Hepatic stellate cell (primary cell): ENCODE data around the gene SIK2.
"Not testable (repeated sequence)": the region's sequence is repeated elsewhere in the genome, so short reads cannot be mapped to it uniquely, and the experiment has no call there.

Experiments
- DNase-seq: peaks from one replicate; pipeline ENCODE4 v3.0.0; 2011; ENCODE audit warnings: low spot score

SIK2 gene

GRCh38 chr11:111761036-111761435, 158.8 kb downstream of the SIK2 start:
- no peak for DNase-seq

DNA sequence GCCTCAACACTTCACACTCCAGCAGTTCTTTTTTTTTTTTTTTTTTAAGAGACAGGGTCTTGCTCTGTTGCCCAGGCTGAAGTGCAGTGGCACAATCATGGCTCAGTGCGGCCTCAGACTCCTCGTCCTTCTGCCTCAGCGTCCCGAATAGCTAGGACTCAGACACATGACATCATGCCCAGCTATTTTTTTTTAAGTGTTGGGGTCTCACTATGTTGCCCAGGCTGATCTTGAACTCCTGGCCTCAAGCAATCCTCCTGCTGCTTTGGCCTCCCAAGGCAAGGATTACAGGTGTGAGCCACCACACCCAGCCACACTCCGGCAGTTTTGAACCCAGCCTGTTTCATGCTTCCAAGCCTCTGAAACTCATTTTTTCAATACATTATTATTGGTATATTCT, 160.3 kb downstream of the SIK2 start:
- no peak for DNase-seq

GRCh38 chr11:111762981-111763643, 160.9 kb downstream of the SIK2 start:
- no peak for DNase-seq

GRCh38 chr11:111764621-111765020, 162.4 kb downstream of the SIK2 start:
- DNase-seq = peak; percentile 11

- DNase-seq = peak; percentile 7
These were observed 163.2 kb downstream of the SIK2 start for GRCh38 chr11:111765320-111765983.

GRCh38 chr11:111765984-111766833, 164.0 kb downstream of the SIK2 start, which contains the start of gene PPP2R1B:
Gene PPP2R1B (minus strand): TSS chr11:111766389. CDS start chr11:111766361, 28 bp downstream.
- peak; percentile 93 for DNase-seq

DNA sequence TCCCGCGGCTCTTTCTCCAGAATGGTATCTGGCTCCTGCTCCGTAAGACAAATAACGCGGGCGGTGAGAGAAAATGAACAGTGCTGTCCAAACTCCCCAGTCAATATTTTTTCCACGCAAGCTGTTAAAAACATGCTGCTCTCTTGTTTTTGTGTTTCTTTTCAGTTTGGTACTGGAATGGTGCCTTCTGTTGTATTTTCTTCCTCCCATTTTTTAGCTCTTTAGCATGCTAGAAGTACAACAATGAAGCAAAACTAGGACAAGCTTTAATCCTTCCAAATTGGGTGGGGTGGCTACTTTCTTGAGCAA, 164.5 kb downstream of the SIK2 start:
- no peak for DNase-seq

GRCh38 chr11:111770581-111771134, 168.4 kb downstream of the SIK2 start:
- DNase-seq = no peak

DNA sequence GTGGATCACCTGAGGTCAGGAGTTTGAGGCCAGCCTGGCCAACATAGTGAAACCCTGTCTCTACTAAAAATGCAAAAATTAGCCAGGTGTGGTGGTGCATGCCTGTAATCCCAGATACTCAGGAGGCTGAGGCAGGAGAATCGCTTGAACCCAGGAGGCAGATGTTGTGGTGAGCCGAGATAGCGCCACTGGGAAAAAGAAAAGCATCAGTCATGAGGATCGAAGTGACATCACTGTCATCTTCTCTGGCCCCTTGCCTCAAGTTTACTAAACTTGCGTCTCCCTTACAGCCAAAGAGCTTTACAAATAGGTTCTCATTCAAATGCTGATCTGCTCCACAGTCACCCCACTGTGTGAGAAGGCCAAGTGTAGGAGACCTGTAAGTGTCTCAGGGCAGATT, 169.0 kb downstream of the SIK2 start:
- DNase-seq = not testable (repeated sequence)

GRCh38 chr11:111772535-111772934, 170.3 kb downstream of the SIK2 start:
- no peak for DNase-seq

DNA sequence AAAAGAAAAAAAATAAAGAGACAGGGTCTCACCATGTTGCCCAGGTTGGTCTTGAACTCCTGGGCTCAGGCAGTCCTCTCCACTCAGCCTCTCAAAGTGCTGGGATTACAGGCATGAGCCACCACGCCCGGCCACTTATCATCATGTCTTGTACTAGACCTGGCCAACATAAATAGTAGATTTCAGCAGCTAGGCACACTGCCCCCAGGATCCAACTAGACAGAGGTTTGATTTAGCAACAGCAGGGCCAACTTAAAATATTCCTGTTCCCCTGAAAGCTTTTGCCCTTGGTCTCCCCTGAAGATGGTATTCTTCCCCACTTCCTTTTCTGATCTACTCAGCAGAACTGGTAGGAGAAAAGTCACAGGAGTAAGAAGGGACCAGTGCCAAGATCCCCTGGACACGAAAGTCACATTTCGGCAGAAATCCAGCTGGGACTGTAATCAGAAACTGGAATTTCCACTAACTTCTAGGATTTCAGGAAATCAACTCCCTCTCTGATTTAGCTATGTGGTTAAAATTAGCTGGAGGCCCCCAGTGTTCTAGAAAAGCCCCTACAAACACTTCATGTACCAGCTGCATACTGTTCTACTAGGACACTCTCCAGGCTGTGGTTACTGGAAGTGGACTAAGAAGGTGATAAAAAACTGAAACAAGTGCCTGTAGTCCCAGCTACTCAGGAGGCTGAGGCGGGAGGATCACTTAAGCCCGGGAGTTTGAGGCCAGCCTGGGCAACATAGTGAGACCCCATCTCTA, 172.9 kb downstream of the SIK2 start:
- no peak for DNase-seq

DNA sequence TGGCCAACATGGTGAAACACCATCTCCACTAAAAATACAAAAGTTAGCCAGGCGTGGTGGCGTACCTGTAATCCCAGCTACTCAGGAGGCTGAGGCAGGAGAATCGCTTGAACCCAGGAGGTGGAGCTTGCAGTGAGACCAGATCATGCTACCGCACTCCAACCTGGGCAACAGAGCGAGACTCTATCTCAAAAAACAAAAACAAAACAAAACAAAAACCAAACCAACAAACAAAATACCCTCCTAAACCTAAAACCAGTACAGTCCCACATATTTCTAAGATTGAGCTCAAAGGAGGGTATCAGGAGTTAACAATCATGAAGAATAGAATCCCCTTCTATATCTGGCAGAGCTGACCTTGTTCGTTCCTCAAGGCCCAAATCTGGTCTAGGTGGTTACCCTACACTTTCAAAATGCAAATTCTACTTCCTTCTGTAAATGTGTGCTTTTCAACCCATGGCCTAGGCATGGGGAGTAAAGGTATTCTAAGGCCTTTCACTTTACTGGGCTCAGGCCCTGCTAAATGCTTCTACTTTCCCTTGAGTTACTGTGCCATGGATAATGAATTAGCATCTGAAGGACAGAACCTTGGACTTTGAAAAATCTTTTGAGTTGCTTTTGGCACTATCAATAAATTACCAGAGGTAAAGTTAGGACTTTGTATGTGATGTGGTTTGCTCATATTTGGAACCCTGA, 174.3 kb downstream of the SIK2 start:
- DNase-seq = no peak

- peak; percentile 62 for DNase-seq
These were observed 175.1 kb downstream of the SIK2 start for GRCh38 chr11:111777094-111778046.

DNA sequence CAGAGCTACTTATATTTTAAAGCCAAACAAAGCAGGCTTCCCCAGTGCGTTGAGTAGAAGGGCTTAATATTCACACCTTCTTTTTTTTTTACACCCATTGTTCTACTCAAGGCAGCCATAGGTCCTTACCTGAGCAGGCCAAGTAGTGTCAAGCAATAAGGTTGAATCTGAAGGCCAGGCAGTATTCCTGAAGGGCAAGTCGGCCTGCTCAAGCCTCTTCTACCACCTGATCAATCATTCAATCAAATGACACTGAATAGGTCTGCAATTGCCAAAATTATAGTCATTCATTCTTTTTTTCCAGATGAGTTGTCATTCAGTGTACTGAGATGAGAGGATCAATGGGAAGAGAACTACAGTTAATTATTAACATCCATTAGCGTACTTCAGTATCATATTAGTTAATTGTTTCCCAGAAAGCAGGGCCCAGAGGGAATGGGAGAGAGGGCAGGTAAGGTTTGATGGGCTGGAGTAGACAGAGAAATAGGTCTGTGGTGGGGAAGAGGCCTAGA, 175.9 kb downstream of the SIK2 start:
- no peak for DNase-seq

- DNase-seq = no peak
These were observed 176.9 kb downstream of the SIK2 start for GRCh38 chr11:111779118-111779517.
